Vagina (tissue), 2 donors: Measurements from ENCODE around the gene MEIOB. TPM values are rescaled to one million over a fixed set of nuclear protein-coding genes. Genes with fewer than 3 reads are reported as not detected.
"Not testable (repeated sequence)": the region's sequence is repeated elsewhere in the genome, so short reads cannot be mapped to it uniquely, and the experiment has no call there.

Experiments
- DNase-seq, 2 donors: peaks; one replicate each; pipeline ENCODE4 v3.0.0-alpha.2; 2017; ENCODE audit errors: extremely low spot score in 2 of 2
- H3K27ac ChIP-seq: fragments of 200-600 bp; sonication (generic); one replicate; pipeline ENCODE4 v1.5.1; 2019
- H3K27me3 ChIP-seq: fragments of 200-600 bp; sonication (generic); one replicate; pipeline ENCODE4 v1.5.1; 2019
- H3K36me3 ChIP-seq, 2 donors: fragments of 200-600 bp; sonication (generic); one replicate each; pipeline ENCODE4 v1.5.1; 2017 to 2019
- H3K4me1 ChIP-seq: fragments of 200-600 bp; sonication (generic); one replicate; pipeline ENCODE4 v1.5.1; 2019
- H3K4me3 ChIP-seq, 2 donors: fragments of 200-600 bp; sonication (generic); 1 replicate in 1 of 2; 2 replicates in 1 of 2; pipeline ENCODE4 v1.5.1; 2016 to 2019
- H3K9me3 ChIP-seq: fragments of 200-600 bp; sonication (generic); one replicate; pipeline ENCODE4 v1.5.1; 2019
- POLR2A ChIP-seq, 2 donors: fragments of 450-650 bp; IDR thresholded peaks; one replicate each; pipeline ENCODE4 v1.6.1; 2017; ENCODE audit warnings: antibody characterized with exemption in 2 of 2, mild to moderate bottlenecking in 2 of 2, moderate library complexity in 2 of 2
- POLR2AphosphoS5 ChIP-seq, 2 donors: sonication (generic); formaldehyde crosslinking; IDR thresholded peaks; one replicate each; pipeline ENCODE4 v1.9.0; 2017; ENCODE audit warnings: antibody characterized with exemption in 2 of 2, mild to moderate bottlenecking in 2 of 2, low read depth in 1 of 2; ENCODE audit not compliant: insufficient read depth in 1 of 2
- intact Hi-C: fragments of 100-400 bp; cut with DNase I; formaldehyde crosslinking; loops from one replicate; pipeline ENCODE4 v1.15.1; 2023
- total RNA-seq: library from RNA; depleted of rRNA; stranded (reverse); fragments of >200 nt; gene quantifications from one replicate; pipeline ENCODE4 v1.2.3, GENCODE V29; 2016
- TF ChIP-seq, protein P1 (sequence below), 3 experiments: fragments of 450-650 bp in 2 of 3; fragments of 200-600 bp in 1 of 3; sonication (generic) in 1 of 3; IDR thresholded peaks; one replicate each; pipeline ENCODE4 v1.5.1; 2017 to 2019; ENCODE audit warnings: antibody characterized with exemption in 3 of 3, mild to moderate bottlenecking in 2 of 3, moderate library complexity in 2 of 3

Gene MEIOB
- total RNA-seq, 1 donor from 2014 or later = not detected

DNA sequence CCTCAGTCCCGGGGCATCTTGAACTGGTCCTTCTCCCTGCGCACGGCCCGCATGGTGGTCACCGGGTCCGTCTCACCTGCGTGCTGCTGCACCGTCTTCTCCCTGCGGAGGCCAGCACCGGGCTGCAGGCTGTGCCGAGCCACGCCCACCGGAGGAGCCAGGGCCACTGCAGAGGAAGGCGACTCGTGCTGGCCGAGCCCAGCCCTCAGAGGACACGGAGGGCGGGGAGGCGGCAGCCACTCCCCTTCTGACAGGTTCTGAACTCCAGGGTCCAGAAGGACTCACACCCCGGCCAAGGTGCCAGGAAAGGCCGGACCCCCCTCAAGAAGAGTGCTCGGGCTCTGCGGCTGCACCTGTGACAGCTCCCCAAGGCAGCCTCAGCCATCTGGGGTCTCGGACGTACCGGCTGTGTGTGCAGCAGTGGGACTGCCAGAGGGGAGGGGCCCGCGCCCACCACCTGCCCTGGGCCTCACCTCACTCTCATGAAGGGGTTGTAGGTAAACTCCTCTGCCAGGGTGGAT is 62.6 kb downstream of the MEIOB start:
- H3K36me3 ChIP-seq = peaks cover 0 to 22% of the 10 kb centered on the region in 2 donors
- no peaks in the 10 kb centered on the region for H3K27me3 ChIP-seq
- no peak for DNase-seq
- no peak overlapping the region for H3K27ac ChIP-seq
- intact Hi-C loops = no loop called here
- H3K4me3 ChIP-seq = no peak overlapping the region
- TF ChIP-seq POLR2AphosphoS5 (IDR thresholded peaks at IDR 0.05; ENCODE audit: insufficient read depth in 1 of 2, low read depth in 1 of 2) (no peak), POLR2A (IDR thresholded peaks at IDR 0.05) (no peak)
- TF ChIP-seq, protein P1, sequence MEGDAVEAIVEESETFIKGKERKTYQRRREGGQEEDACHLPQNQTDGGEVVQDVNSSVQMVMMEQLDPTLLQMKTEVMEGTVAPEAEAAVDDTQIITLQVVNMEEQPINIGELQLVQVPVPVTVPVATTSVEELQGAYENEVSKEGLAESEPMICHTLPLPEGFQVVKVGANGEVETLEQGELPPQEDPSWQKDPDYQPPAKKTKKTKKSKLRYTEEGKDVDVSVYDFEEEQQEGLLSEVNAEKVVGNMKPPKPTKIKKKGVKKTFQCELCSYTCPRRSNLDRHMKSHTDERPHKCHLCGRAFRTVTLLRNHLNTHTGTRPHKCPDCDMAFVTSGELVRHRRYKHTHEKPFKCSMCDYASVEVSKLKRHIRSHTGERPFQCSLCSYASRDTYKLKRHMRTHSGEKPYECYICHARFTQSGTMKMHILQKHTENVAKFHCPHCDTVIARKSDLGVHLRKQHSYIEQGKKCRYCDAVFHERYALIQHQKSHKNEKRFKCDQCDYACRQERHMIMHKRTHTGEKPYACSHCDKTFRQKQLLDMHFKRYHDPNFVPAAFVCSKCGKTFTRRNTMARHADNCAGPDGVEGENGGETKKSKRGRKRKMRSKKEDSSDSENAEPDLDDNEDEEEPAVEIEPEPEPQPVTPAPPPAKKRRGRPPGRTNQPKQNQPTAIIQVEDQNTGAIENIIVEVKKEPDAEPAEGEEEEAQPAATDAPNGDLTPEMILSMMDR (IDR thresholded peaks at IDR 0.05) = no peak
- H3K9me3 ChIP-seq = no peaks in the 10 kb centered on the region
- H3K4me1 ChIP-seq = no peaks in the 10 kb centered on the region

DNA sequence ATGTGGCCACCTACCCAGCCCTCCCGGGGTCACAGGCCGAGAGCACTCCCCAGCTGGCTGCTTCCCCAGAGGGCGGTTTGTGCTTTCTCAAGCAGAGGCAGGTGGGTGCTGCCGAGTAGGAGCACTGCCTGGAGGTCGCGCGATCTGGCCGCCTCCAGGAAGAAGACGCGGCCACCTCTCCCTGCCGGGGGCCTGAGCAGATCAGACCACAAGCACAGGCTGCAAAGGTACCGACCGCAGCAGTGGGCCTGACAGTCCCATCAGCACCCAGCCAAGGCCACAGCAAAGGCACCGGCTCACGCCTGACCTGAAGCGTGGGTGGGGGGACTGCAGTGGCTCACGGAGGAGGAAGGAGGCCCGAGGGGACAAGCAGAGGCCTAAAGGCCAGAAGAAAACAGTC is 63.3 kb downstream of the MEIOB start:
- no peaks in the 10 kb centered on the region for H3K4me1 ChIP-seq
- TF ChIP-seq, protein P1 (IDR thresholded peaks at IDR 0.05) = no peak
- TF ChIP-seq POLR2AphosphoS5 (IDR thresholded peaks at IDR 0.05; ENCODE audit: insufficient read depth in 1 of 2, low read depth in 1 of 2) = no peak
- TF ChIP-seq POLR2A (IDR thresholded peaks at IDR 0.05) = no peak
- H3K9me3 ChIP-seq = no peaks in the 10 kb centered on the region
- no peak overlapping the region for H3K27ac ChIP-seq
- no peak overlapping the region for H3K4me3 ChIP-seq
- intact Hi-C loops = no loop called here
- H3K36me3 ChIP-seq = peaks cover 0 to 19% of the 10 kb centered on the region in 2 donors
- no peaks in the 10 kb centered on the region for H3K27me3 ChIP-seq
- no peak for DNase-seq

DNA sequence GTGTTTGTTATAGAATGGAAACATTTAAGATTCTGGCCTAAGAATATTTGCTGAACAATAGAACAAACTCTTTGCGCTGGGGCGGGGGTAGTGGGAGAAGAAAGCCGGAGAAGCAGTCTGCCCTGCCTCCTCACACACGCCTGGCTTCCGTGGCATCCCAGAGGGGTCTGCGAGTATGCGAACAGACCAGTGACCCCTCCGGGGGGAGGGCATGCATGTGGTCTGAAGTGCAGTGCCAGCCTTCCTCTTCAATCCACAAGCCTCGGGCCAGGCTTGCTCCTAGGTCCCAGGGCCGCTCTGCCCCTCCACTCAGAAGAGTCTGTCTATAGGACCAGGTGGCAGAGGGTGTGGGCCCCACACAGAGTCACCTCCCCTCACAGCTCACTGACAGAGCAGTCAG is 64.3 kb downstream of the MEIOB start:
- intact Hi-C loops = no loop called here
- H3K27me3 ChIP-seq = no peaks in the 10 kb centered on the region
- no peak overlapping the region for H3K27ac ChIP-seq
- no peak overlapping the region for H3K4me3 ChIP-seq
- no peaks in the 10 kb centered on the region for H3K9me3 ChIP-seq
- no peak for TF ChIP-seq POLR2AphosphoS5 (IDR thresholded peaks at IDR 0.05; ENCODE audit: insufficient read depth in 1 of 2, low read depth in 1 of 2)
- TF ChIP-seq POLR2A (IDR thresholded peaks at IDR 0.05) = no peak
- TF ChIP-seq, protein P1 (IDR thresholded peaks at IDR 0.05) = no peak
- no peaks in the 10 kb centered on the region for H3K4me1 ChIP-seq
- DNase-seq = no peak
- H3K36me3 ChIP-seq = peaks cover 0 to 14% of the 10 kb centered on the region in 2 donors

DNA sequence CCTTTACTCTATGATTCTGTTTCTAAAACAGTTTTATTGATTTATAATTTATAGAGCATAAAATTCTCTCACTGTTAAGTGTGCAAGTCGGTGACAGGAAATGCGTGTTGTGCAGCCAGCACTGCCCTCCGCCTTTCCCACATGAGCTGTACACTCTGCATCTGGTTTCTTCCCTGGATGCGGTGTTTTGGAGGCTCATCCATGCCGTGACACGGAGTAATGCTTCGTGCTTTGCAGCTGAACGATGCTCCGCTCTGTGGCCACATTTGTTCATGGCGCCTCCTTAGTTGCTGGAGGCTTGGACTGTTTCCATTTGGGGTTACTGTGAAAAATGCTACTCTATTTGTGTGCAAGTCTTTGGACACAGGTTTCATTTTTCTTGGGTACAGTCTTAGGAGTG is 71.3 kb downstream of the MEIOB start:
- no peaks in the 10 kb centered on the region for H3K36me3 ChIP-seq
- no peak overlapping the region for H3K4me3 ChIP-seq
- DNase-seq = no peak
- TF ChIP-seq POLR2A (IDR thresholded peaks at IDR 0.05) (no peak), POLR2AphosphoS5 (IDR thresholded peaks at IDR 0.05; ENCODE audit: insufficient read depth in 1 of 2, low read depth in 1 of 2) (no peak)
- TF ChIP-seq, protein P1 (IDR thresholded peaks at IDR 0.05) = no peak
- no peak overlapping the region for H3K27ac ChIP-seq
- intact Hi-C loops = no loop called here
- no peaks in the 10 kb centered on the region for H3K27me3 ChIP-seq
- peaks cover 4% of the 10 kb centered on the region for H3K9me3 ChIP-seq
- no peaks in the 10 kb centered on the region for H3K4me1 ChIP-seq

DNA sequence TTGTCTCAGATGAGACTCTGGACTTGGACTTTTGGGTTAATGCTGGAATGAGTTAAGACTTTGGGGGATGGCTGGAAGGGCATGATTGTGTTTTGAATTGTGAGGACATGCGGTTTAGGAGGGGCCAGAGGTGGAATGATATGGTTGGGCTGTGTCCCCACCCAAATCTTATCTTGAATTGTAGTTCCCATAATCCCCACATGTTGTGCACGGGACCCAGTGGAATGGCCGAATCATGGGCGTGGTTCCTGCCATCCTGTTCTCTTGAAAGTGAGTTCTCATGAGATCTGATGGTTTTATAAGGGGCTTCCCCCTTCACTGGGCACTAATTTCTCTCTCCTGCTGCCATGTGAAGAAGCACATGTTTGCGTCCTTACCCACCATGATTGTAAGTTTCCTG is 72.7 kb downstream of the MEIOB start:
- H3K4me3 ChIP-seq, H3K36me3 ChIP-seq, H3K27me3 ChIP-seq, H3K27ac ChIP-seq, intact Hi-C loops, H3K9me3 ChIP-seq, H3K4me1 ChIP-seq, DNase-seq: not testable (repeated sequence)
